ENCODE results near the gene PRKCB.

Gene PRKCB

DNA sequence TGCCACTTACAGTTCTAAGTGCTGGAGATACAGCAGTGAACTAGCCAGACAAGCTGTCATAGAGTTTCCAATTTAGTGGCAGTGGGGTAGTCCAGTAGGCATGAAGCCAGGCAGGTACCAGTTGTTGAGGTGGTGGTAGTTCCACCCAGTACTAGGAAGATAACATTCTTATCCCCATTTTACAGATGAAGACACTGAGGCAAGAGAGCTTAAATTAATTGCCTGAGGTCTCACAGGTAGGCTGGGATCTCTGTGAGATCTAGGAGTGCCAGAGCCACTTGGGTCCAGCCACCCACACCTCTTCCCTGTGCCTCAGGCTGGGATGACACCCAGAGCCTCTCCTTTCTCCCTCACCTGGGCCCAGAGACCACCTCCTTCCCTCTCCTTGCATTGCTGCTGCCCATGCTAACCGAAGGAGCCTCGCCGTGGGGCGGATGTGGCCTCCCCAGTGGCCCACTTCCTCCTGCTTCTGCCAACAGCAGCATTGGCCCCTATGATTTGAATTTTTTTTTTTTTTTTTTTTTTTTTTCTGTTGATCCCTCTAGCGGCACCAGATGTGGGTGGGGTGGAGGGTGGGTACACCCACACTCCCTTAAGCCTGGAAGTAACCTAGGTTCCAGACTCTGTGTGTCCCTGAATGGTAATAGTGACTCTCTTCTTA, 114.0 kb downstream of the PRKCB start:
- H3K4me1 ChIP-seq (ENCODE audit: control insufficient read depth in 2 of 2, insufficient read depth in 2 of 2, low read length in 2 of 2), result no peaks in the 10 kb centered on the region
- no peaks in the 10 kb centered on the region for H3K36me3 ChIP-seq (ENCODE audit: control insufficient read depth in 2 of 2, insufficient read depth in 2 of 2, low read length in 2 of 2)
- H3K9ac ChIP-seq (ENCODE audit: low read depth in 1 of 2, low read length in 2 of 2), result no peak overlapping the region
- peak overlapping the region in 1 of 2 donors; percentile 25 for H3K27ac ChIP-seq (ENCODE audit: low read depth in 2 of 2, low read length in 2 of 2)
- no peaks in the 10 kb centered on the region for H3K27me3 ChIP-seq (ENCODE audit: control insufficient read depth in 2 of 2, insufficient read depth in 2 of 2, low read length in 2 of 2)
- no peaks in the 10 kb centered on the region for H3K9me3 ChIP-seq (ENCODE audit: control insufficient read depth in 2 of 2, low read length in 2 of 2)
- H3K4me3 ChIP-seq (ENCODE audit: low read length in 2 of 2), result no peak overlapping the region

DNA sequence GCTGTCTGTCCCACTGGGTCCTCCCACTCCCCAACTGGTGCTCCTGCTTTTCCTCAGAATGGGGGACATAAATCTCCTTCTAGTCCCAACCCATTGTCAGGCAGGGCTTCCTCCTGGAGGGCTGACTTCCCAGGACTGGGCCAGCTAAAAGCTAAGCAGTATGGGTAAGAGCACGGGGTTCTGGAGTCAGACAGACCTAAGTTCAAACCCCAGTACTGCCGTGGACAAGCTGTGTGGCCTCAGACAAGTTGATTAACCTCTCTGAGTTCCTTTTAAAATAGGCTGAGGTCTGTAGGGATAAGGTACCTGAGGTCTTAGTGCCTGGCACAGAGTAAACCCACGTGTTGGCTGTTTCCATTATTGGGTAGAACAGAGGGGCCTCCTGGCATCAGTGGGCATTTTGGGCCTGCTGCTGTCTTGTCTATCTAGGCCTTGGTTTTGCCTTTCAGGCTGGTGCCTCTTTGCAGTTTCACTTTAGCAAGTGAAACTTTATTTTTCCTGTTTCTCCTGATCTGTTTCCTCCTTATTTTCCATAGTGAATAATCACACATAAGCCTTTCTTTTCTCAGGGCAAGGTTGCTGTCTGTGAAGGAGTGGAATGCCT, 114.6 kb downstream of the PRKCB start:
- H3K4me1 ChIP-seq (ENCODE audit: control insufficient read depth in 2 of 2, insufficient read depth in 2 of 2, low read length in 2 of 2), result no peaks in the 10 kb centered on the region
- H3K27ac ChIP-seq (ENCODE audit: low read depth in 2 of 2, low read length in 2 of 2), result no peak overlapping the region
- no peak overlapping the region for H3K4me3 ChIP-seq (ENCODE audit: low read length in 2 of 2)
- no peaks in the 10 kb centered on the region for H3K36me3 ChIP-seq (ENCODE audit: control insufficient read depth in 2 of 2, insufficient read depth in 2 of 2, low read length in 2 of 2)
- no peaks in the 10 kb centered on the region for H3K27me3 ChIP-seq (ENCODE audit: control insufficient read depth in 2 of 2, insufficient read depth in 2 of 2, low read length in 2 of 2)
- no peak overlapping the region for H3K9ac ChIP-seq (ENCODE audit: low read depth in 1 of 2, low read length in 2 of 2)
- no peaks in the 10 kb centered on the region for H3K9me3 ChIP-seq (ENCODE audit: control insufficient read depth in 2 of 2, low read length in 2 of 2)

DNA sequence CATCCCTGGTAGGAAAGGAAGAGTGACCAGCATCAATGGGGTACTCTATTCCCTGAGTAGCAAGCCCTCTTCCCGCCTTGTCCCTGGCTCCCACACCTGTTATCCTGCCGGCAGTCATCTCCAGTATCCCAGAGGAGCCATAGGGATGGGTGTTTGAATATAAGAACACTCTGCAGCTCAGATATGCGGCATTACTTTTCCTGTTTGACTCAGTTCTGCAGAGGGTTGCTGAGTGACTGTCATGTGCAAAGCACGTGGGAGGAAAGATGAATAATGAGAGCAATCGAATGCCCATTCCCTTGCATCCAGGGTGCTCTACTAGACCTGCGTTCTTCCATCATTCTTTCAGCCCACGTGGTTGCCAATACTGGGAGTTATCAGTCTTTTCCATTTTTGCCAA, 115.1 kb downstream of the PRKCB start:
- H3K4me3 ChIP-seq (ENCODE audit: low read length in 2 of 2), result no peak overlapping the region
- no peak overlapping the region for H3K27ac ChIP-seq (ENCODE audit: low read depth in 2 of 2, low read length in 2 of 2)
- H3K27me3 ChIP-seq (ENCODE audit: control insufficient read depth in 2 of 2, insufficient read depth in 2 of 2, low read length in 2 of 2), result no peaks in the 10 kb centered on the region

DNA sequence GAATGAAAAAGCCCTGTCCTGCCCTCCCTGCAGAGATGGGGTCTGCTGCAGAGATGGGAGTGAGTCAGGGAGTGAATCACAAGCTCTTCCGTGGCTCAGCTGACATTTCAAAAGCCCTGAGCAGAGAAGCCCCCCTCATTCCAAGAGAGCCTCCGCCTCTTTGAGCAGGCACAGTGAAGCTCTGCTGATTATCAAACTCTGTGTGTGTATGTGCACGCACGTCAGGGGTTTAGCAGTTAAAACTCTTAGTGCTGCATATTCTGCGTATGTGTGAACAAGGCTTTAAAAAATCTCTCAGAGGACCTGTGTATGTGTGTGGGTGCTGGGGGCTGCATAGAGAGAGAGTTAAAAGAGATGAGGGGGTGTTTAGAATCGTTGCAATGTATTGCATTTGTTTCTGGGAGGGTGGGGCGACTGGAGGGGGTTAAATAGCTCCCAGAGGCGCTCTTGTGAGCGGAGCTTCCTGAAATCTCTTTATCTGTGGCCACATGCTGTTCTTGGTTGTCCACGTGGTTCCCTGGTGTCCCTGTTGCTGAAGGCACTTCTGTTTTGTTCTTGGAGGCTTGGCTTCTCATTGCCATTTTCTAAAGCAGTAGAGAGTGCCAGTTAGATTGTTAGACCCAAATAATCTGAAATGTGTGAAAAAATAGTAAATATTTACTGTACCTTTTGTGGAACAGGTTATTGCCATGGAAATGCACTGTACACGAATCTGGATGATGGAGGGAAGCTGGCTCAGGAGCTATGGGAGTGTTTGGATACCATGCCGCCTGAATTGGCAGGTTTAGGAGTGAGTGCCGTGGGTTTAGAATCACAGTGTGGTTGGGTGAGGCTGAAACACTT, 116.6 kb downstream of the PRKCB start:
- no peak overlapping the region for H3K27ac ChIP-seq (ENCODE audit: low read depth in 2 of 2, low read length in 2 of 2)
- no peaks in the 10 kb centered on the region for H3K36me3 ChIP-seq (ENCODE audit: control insufficient read depth in 2 of 2, insufficient read depth in 2 of 2, low read length in 2 of 2)
- H3K9ac ChIP-seq (ENCODE audit: low read depth in 1 of 2, low read length in 2 of 2), result no peak overlapping the region
- H3K4me3 ChIP-seq (ENCODE audit: low read length in 2 of 2), result no peak overlapping the region
- no peaks in the 10 kb centered on the region for H3K4me1 ChIP-seq (ENCODE audit: control insufficient read depth in 2 of 2, insufficient read depth in 2 of 2, low read length in 2 of 2)
- H3K9me3 ChIP-seq (ENCODE audit: control insufficient read depth in 2 of 2, low read length in 2 of 2), result no peaks in the 10 kb centered on the region
- no peaks in the 10 kb centered on the region for H3K27me3 ChIP-seq (ENCODE audit: control insufficient read depth in 2 of 2, insufficient read depth in 2 of 2, low read length in 2 of 2)

More for the DNA sequence above, 115.1 kb downstream of the PRKCB start:
- H3K9me3 ChIP-seq (ENCODE audit: control insufficient read depth in 2 of 2, low read length in 2 of 2), result no peaks in the 10 kb centered on the region
- no peaks in the 10 kb centered on the region for H3K4me1 ChIP-seq (ENCODE audit: control insufficient read depth in 2 of 2, insufficient read depth in 2 of 2, low read length in 2 of 2)
- H3K36me3 ChIP-seq (ENCODE audit: control insufficient read depth in 2 of 2, insufficient read depth in 2 of 2, low read length in 2 of 2), result no peaks in the 10 kb centered on the region
- H3K9ac ChIP-seq (ENCODE audit: low read depth in 1 of 2, low read length in 2 of 2), result no peak overlapping the region

DNA sequence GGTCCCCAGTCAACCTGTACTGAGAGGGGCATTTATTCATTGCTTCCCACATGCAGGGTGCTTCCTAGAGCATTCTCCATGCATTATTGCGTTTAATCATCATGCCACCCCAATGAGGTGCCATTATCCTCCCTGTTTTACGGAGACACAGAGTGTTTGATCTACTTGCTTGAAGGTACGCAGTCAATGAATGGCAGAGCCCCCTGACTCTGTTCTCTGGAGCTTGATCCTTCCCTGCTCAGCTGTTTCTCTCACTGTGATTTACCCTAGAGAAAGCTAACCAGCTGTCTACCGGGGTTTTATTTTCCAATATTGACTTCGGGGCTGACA, 117.2 kb downstream of the PRKCB start:
- Histone ChIP-seq H3K9ac (ENCODE audit: low read depth in 1 of 2, low read length in 2 of 2) (no peak overlapping the region), H3K4me1 (ENCODE audit: control insufficient read depth in 2 of 2, insufficient read depth in 2 of 2, low read length in 2 of 2) (no peaks in the 10 kb centered on the region), H3K9me3 (ENCODE audit: control insufficient read depth in 2 of 2, low read length in 2 of 2) (no peaks in the 10 kb centered on the region), H3K4me3 (ENCODE audit: low read length in 2 of 2) (no peak overlapping the region), H3K36me3 (ENCODE audit: control insufficient read depth in 2 of 2, insufficient read depth in 2 of 2, low read length in 2 of 2) (no peaks in the 10 kb centered on the region), H3K27ac (ENCODE audit: low read depth in 2 of 2, low read length in 2 of 2) (no peak overlapping the region), H3K27me3 (ENCODE audit: control insufficient read depth in 2 of 2, insufficient read depth in 2 of 2, low read length in 2 of 2) (no peaks in the 10 kb centered on the region)

DNA sequence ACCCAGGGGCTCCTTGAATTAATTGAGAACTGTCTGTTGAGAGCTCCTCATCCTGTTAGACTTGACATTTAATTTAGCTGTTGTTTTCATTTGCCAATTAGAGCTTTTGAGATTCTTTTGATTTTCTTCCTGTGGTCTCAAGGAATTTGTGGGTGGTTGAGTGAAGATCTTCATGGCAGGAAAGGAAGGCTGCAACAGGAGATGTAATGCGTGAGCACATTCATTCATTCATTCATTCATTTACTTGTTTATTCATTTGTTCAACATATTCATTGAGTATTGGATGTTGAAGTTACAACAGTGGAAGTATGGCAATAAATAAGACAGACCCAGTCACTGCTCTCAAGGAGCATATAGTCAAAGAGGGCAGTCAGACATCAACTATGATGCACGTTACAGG, 117.7 kb downstream of the PRKCB start:
- no peaks in the 10 kb centered on the region for H3K9me3 ChIP-seq (ENCODE audit: control insufficient read depth in 2 of 2, low read length in 2 of 2)
- H3K4me1 ChIP-seq (ENCODE audit: control insufficient read depth in 2 of 2, insufficient read depth in 2 of 2, low read length in 2 of 2), result no peaks in the 10 kb centered on the region
- no peak overlapping the region for H3K9ac ChIP-seq (ENCODE audit: low read depth in 1 of 2, low read length in 2 of 2)
- no peak overlapping the region for H3K4me3 ChIP-seq (ENCODE audit: low read length in 2 of 2)
- H3K36me3 ChIP-seq (ENCODE audit: control insufficient read depth in 2 of 2, insufficient read depth in 2 of 2, low read length in 2 of 2), result no peaks in the 10 kb centered on the region
- H3K27ac ChIP-seq (ENCODE audit: low read depth in 2 of 2, low read length in 2 of 2), result no peak overlapping the region
- H3K27me3 ChIP-seq (ENCODE audit: control insufficient read depth in 2 of 2, insufficient read depth in 2 of 2, low read length in 2 of 2), result no peaks in the 10 kb centered on the region

DNA sequence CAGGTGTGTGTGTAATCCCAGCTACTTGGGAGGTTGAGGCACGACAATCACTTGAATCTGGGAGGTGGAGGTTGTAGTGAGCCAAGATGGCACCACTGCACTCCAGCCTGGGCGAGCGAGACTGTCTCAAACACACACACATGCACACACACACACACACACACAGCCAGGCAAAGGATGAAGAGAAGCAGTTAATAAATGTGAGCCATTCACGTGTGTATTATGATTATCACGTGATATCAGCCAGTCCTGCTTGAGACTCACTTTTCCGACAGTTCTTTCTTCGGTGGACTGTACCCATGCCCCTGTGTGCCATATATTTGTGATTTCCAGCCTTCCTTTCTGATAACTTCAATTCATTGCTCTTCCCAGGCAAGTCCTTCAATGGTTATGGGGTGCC, 119.3 kb downstream of the PRKCB start:
- no peak overlapping the region for H3K9ac ChIP-seq (ENCODE audit: low read depth in 1 of 2, low read length in 2 of 2)
- H3K4me1 ChIP-seq (ENCODE audit: control insufficient read depth in 2 of 2, insufficient read depth in 2 of 2, low read length in 2 of 2), result peaks cover 0 to 4% of the 10 kb centered on the region in 2 donors
- H3K27ac ChIP-seq (ENCODE audit: low read depth in 2 of 2, low read length in 2 of 2), result no peak overlapping the region
- H3K4me3 ChIP-seq (ENCODE audit: low read length in 2 of 2), result no peak overlapping the region
- no peaks in the 10 kb centered on the region for H3K36me3 ChIP-seq (ENCODE audit: control insufficient read depth in 2 of 2, insufficient read depth in 2 of 2, low read length in 2 of 2)
- no peaks in the 10 kb centered on the region for H3K27me3 ChIP-seq (ENCODE audit: control insufficient read depth in 2 of 2, insufficient read depth in 2 of 2, low read length in 2 of 2)
- H3K9me3 ChIP-seq (ENCODE audit: control insufficient read depth in 2 of 2, low read length in 2 of 2), result no peaks in the 10 kb centered on the region

DNA sequence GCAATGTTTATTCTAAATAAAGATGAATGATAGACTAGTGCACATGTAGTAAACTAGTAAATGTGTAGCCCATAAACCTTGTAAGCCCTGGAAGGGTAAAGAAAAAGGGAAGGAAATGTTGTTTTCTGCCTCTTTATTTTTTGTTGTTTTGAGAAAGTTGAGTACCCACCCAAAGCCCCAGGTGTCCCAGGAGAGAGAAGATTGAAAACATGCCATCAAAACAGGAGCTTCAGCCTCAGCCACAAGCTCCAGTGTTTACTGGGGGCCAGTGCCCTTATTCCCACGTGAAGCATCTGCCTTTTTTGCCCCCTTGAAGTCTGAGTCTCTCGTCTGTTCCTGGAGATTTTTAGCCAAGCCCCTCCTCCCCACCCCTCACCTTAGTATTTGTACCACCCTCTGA, 121.5 kb downstream of the PRKCB start:
- no peak overlapping the region for H3K4me3 ChIP-seq (ENCODE audit: low read length in 2 of 2)
- H3K9ac ChIP-seq (ENCODE audit: low read depth in 1 of 2, low read length in 2 of 2), result no peak overlapping the region
- no peaks in the 10 kb centered on the region for H3K9me3 ChIP-seq (ENCODE audit: control insufficient read depth in 2 of 2, low read length in 2 of 2)
- peaks cover 0 to 4% of the 10 kb centered on the region in 2 donors for H3K4me1 ChIP-seq (ENCODE audit: control insufficient read depth in 2 of 2, insufficient read depth in 2 of 2, low read length in 2 of 2)
- no peak overlapping the region for H3K27ac ChIP-seq (ENCODE audit: low read depth in 2 of 2, low read length in 2 of 2)
- H3K27me3 ChIP-seq (ENCODE audit: control insufficient read depth in 2 of 2, insufficient read depth in 2 of 2, low read length in 2 of 2), result no peaks in the 10 kb centered on the region
- H3K36me3 ChIP-seq (ENCODE audit: control insufficient read depth in 2 of 2, insufficient read depth in 2 of 2, low read length in 2 of 2), result no peaks in the 10 kb centered on the region

DNA sequence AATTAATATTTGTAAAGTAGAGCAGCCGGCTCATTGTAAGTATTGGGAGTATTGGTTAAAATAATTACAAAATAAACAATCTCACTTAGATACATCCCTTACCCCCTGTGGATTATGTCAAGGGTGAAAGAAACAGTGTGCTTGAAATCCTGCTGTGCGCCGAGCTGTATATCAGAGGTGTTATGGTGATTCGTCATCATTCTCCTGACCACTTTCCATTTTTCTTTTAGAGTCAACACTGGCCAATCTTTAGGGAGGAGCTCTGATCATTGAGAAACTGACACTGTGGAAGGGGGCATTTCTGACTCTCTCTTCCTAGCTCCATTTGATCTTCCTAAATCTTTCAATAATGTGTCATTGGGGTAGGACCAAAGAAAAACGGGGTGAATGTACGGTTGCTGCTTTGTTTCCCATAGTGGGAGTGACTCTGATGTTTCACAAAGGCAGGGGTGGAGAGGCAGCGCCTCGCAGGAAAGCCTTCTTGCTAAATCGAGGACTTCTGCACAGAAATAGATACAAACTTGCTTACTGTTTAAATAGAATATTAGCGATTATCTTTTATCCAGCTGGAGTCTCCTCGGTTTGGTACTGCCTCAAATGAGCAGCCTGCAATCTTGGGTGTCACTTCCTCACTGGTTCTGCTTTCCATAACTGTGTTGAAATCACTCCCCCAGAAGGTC, 123.4 kb downstream of the PRKCB start:
- Histone ChIP-seq H3K27me3 (ENCODE audit: control insufficient read depth in 2 of 2, insufficient read depth in 2 of 2, low read length in 2 of 2) (no peaks in the 10 kb centered on the region), H3K27ac (ENCODE audit: low read depth in 2 of 2, low read length in 2 of 2) (no peak overlapping the region), H3K9me3 (ENCODE audit: control insufficient read depth in 2 of 2, low read length in 2 of 2) (no peaks in the 10 kb centered on the region), H3K36me3 (ENCODE audit: control insufficient read depth in 2 of 2, insufficient read depth in 2 of 2, low read length in 2 of 2) (no peaks in the 10 kb centered on the region), H3K4me3 (ENCODE audit: low read length in 2 of 2) (no peak overlapping the region), H3K9ac (ENCODE audit: low read depth in 1 of 2, low read length in 2 of 2) (no peak overlapping the region), H3K4me1 (ENCODE audit: control insufficient read depth in 2 of 2, insufficient read depth in 2 of 2, low read length in 2 of 2) (peaks cover 0 to 4% of the 10 kb centered on the region in 2 donors)

DNA sequence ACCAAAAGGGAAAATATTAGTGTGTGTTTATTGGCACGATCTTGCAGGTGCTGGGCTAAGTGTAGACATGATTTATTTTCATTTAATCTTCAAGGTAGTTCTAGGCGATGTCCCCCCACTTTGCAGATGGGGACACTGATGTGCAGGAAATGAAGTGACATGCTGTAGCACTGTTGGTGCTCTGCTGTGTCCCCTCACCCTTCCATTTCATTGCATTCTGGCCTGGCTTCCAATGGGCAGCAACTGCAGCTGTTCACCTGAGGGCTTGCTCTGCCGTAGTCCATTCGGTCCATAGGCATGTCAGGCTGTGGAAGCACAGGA, 123.9 kb downstream of the PRKCB start:
- Histone ChIP-seq H3K9ac (ENCODE audit: low read depth in 1 of 2, low read length in 2 of 2) (no peak overlapping the region), H3K9me3 (ENCODE audit: control insufficient read depth in 2 of 2, low read length in 2 of 2) (no peaks in the 10 kb centered on the region), H3K27me3 (ENCODE audit: control insufficient read depth in 2 of 2, insufficient read depth in 2 of 2, low read length in 2 of 2) (no peaks in the 10 kb centered on the region), H3K4me1 (ENCODE audit: control insufficient read depth in 2 of 2, insufficient read depth in 2 of 2, low read length in 2 of 2) (peaks cover 0 to 4% of the 10 kb centered on the region in 2 donors), H3K36me3 (ENCODE audit: control insufficient read depth in 2 of 2, insufficient read depth in 2 of 2, low read length in 2 of 2) (no peaks in the 10 kb centered on the region), H3K27ac (ENCODE audit: low read depth in 2 of 2, low read length in 2 of 2) (no peak overlapping the region), H3K4me3 (ENCODE audit: low read length in 2 of 2) (no peak overlapping the region)

Measured in mucosa of rectum (tissue), 2 donors.